SH-SY5Y (cell line): ENCODE measurements around the gene GALNTL6.

Experiments used
- GATA2 ChIP-seq: IDR thresholded peaks from 2 replicates; pipeline ENCODE4 v1.6.1; 2011; ENCODE audit warnings: mild to moderate bottlenecking, low read depth, low read length
- GATA3 ChIP-seq: IDR thresholded peaks from 2 replicates; pipeline ENCODE4 v1.6.1; 2011; ENCODE audit warnings: low read depth, mild to moderate bottlenecking, low read length, moderate library complexity

The GALNTL6 gene

DNA sequence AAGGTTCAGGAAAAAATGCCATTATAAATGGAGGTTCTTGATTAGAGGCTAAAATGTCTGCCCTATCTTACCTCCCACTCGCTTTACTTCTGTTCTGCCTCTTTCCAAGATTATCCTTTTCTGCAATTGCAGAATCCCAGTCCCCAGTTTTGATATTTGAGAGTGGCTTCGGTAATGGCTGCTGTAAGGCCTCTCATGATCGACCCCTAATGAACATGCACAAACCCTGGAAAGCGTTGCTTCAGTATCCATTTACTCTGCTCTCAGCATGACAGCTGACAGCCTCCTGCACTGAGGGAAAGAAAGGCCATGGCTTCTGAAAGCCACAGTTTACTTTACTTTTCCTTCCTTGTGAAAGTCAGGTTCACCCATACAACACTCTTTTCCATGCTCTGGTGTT lies 1030.0 kb downstream of the GALNTL6 start:
- TF ChIP-seq GATA2 (no peak), GATA3 (no peak)

DNA sequence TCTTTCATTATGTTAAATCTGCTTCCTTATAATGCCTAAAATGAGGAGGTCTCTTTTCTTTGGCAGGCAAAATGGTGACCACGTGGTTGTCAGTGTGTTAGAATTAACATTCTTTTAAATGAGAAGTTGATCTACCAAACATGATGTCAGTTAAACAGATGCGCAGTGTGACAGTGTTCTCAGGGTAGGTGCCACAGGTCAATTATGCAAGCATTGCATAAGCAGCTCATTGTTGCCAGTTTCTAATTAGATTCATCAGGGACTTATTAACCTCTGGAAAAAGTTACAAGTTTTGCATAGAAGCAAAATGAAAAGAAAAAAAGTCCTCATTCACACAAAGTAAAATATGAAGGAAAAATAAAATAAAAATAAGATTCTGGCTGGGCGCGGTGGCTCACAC lies 1031.4 kb downstream of the GALNTL6 start:
- TF ChIP-seq GATA2 (no peak), GATA3 (no peak)

DNA sequence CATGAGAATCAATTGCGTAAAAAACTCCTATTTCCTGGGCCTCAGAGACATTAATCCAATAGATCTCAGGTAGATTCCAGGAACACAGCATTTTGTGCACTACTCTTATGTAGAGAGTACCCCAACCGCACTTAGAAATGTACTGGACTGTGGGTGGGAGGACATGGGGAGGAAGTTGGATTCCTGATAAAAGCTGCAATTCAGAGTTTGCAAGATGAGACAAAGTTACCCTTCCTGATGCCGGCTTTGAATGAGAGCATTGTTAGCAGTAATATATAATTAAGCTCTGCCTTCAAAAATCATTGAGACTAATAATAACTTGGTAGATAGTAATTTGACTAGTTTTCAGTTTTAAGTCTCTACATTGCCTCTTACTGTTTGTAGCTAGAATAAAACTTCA lies 1032.1 kb downstream of the GALNTL6 start:
- no peak for TF ChIP-seq GATA2
- no peak for TF ChIP-seq GATA3

DNA sequence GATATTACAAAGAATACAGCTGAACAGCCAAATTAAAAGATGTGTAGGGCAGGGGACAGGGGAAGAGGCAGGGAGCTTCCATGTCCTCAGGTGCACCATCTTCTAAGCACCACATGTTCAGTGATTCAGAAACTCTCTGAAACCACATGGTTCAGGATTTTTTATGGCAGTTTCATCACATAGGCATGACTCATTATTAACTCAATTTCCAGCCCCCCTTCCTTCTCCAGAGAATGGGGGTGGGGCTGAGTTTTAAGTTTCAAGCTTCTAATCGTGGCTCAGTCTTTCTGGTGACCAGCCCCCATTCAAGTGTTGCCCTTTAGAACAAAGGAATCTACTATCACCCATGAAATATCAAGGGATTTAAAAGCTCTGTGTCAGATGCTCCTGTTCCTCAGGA lies 1037.6 kb downstream of the GALNTL6 start:
- no peak for TF ChIP-seq GATA2
- TF ChIP-seq GATA3: no peak

DNA sequence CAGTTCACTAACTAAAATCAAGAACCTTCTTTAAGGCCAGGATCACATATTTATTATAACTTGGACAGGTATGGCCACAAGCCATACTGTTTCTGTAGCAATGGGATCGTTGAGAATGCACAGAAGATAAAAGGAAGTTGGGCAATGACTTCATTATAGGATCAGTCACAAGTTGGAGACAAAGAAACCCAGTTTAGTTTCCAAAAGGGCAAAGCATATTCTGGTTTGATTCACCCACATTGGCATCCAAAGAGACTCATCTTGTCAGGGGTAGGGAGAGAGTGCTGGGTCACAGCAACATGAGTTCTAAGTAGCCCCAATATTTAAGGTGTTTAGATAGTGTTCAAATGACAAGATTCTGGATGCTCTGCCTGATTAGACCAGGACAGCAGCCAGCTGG lies 1038.3 kb downstream of the GALNTL6 start:
- TF ChIP-seq GATA3 (no peak), GATA2 (no peak)

DNA sequence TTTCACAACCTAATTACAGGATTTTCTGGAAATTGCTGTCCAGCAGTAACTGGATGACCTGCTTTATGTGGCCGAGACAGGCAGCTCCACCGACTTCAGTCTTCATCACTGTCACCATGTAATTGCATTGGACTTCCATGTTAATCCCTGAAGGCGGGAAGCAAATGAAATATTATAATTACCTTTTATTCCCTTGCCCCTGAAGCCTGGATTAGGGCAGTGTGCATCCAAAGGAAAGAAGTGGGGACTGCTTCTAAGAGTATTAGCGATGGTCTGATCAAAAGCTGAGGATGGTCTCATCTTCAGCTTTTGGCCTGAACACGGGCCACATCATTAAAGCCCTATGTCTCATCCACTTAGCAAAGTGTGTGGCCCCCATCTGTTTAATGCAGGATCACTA lies 1043.8 kb downstream of the GALNTL6 start:
- TF ChIP-seq GATA2: no peak
- no peak for TF ChIP-seq GATA3

DNA sequence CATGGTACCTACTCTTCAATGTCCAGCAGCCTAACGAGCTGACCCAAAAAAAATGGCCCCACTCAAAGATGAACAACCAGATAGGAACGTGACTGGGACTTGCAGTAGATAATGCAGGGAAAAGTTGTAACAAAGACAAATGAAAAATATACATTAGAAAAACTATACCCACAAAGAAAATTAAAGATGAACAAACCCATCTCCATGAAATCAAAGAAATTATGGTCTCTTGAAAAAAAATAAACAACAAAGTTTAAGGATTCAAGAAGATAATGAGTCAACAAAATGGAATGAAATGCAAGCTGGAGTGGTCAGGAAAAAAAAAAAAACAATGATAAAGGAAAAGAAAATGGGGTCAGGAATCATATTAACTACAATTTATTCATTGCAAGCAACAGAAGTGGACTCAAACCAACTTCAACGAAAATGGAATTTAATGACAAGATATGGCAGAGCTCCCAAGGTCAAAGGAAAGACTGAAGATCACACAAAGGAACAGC lies 1045.6 kb downstream of the GALNTL6 start:
- TF ChIP-seq GATA3: no peak

DNA sequence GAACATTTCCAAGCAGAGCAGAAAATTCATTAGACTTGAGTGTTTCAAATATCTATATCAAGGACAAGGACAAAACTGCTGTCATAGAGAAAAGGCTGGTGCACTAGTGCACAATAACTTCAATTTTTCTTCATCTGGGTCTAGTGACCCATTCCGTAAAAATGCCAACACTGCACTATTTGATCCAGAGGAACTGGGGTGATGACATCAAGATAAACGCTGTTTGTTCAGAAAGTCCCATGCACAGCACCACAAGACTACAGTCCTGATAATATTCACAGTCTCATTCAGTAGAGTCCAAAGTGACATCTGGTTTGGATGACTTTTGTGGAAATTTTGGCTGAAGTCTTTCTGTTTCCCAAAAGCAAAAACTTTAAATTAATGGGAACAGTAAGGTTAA lies 1051.9 kb downstream of the GALNTL6 start:
- TF ChIP-seq GATA2 (no peak), GATA3 (no peak)

DNA sequence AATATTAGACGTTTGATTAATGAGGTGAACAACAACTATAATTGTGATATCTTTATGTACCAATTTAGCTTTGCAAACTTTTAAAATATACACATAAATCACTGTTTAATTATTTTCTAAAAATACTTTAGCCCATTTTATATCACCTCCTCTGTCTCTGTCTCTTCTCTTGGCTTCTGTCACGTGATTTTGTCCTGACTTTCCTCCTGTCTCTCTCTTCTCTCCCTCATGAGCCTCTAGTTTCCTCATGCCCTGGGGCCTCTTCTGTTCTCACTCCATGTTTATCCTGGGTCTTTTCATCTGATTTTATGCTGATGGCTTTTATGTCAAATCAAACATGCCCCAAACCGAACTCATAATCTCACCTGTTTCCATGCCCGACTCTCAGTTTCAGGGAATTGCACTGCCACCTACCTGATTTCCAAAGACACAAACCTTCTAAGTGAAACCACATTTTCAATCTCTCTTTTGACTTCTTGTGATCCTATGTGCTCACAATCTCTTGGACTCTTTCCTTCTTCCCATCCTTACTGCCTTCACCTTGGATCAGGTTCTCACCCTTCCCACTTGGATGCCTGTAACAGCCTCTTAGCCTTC lies 1052.4 kb downstream of the GALNTL6 start:
- TF ChIP-seq GATA2 (no peak), GATA3 (no peak)

DNA sequence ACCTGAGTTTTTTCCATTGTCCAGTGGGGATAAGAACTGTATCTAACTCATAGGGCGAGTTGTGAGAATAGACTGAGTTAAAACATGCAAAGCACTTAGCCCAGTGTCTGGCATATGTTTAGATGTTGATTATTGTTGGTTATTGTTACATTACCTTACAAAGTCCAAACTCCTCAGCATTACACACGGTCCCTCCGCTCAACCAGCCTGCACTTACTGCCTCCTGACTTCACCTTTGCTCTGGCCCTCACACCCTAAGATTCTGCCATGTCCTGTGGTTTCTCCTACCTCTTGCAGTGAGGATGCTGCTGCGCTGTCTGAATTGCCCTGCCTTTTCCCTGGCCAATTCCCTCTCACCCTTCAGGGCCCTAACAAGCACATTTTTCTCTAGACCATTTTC lies 1053.2 kb downstream of the GALNTL6 start:
- TF ChIP-seq GATA3: no peak
- TF ChIP-seq GATA2: no peak

DNA sequence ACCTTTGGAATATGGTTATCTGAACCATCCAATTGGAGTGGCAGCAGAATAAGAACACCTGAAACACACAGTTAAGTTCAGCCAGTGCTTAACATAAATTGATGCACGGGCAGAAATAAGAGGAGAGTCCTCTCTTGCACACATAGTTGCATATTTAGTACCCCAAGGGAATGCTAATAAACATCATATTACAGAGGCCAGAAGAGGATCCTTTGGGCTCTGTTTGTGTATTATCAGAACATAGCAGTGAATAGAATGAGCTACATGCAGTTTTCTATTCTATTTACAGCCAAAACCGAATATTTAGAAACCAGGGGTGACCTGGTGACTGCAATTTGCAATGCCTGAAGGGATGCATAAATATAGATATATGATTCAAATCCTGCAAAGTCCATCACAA lies 1054.6 kb downstream of the GALNTL6 start:
- TF ChIP-seq GATA3: no peak

DNA sequence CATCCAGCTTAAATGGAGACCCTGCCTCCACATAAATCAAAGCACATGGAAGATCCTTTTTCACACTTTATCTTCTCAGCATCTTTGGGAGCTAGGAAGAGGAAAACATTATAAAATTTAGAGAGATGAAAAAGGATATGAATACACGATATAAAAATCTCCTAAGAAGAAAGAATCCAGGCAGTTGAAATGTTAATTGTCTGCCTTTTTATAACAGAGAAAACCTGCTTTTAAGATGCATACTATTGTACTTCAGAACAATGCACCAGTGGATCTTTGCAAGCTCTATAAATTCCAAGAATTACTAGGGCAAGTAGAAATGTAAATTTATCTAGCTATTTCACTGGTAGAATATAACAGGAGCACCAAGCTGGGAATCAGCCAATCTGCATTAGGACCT lies 1055.1 kb downstream of the GALNTL6 start:
- TF ChIP-seq GATA2: no peak
- no peak for TF ChIP-seq GATA3

DNA sequence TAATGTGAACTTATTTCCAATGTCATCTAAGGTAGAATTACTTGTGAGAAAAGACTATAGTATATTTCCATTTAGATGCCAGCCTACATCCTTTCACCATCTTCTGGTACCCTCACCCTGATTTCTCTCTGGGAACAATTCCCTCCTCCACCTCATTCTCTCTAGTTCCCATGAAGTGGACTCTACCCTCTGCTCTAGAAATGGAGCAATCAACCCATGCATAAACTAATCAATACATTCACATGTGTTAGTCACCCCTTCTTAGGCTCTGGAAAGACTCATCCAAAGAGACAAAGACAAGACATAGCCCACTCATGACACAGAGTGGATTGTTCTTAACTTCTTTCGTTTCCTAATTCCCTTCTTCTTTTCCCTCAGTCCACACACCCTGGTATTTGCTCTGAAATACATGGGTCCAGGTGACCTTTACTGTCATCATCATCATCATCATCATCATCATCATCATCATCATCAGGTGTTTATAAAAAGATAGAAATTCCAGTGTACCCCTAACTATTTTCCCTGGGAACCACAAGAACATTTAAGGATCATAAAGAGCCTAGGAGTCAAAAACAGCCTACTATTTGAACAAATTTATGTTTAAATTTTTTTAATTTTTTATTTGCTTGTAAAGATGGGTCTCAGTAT lies 1056.5 kb downstream of the GALNTL6 start:
- TF ChIP-seq GATA3 (no peak), GATA2 (no peak)

DNA sequence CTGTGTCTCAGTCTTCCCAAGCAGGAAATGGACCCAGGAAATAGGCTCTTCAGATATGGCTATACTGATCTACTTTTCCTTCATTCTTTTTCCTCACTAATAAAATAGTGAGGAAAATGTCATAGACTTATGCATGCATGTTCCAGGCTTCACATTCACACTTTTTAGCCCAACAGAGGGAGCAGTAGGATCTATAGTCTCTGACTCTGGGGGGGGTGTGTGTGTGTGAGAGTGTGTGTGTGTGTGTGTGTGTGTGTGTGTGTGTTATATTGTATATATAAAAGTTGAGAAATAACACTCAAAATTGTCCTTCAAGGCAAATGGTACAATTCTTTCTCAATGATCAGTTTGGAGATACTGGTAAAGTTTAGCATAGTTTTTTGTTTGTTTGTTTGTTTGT lies 1058.2 kb downstream of the GALNTL6 start:
- TF ChIP-seq GATA2: no peak
- TF ChIP-seq GATA3: no peak

DNA sequence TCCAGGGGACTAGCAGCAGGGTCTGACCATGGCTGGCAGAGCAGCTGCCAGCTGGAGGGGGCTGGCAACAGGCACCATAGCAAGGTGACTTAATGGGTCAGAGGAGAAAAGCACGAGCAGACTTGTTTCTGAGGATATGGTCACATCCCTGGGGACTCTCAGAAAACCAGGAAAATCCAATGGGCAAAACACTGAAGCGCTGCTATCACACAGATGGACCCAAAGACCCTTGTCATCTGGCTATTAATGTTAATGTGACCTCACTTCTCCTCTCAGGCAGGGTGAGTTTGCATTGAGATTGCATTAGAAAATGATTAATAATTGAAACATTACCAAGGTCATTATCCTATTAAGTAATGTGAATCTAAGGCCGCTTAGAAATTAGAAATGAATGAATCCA lies 1061.7 kb downstream of the GALNTL6 start:
- no peak for TF ChIP-seq GATA3
- TF ChIP-seq GATA2: no peak

DNA sequence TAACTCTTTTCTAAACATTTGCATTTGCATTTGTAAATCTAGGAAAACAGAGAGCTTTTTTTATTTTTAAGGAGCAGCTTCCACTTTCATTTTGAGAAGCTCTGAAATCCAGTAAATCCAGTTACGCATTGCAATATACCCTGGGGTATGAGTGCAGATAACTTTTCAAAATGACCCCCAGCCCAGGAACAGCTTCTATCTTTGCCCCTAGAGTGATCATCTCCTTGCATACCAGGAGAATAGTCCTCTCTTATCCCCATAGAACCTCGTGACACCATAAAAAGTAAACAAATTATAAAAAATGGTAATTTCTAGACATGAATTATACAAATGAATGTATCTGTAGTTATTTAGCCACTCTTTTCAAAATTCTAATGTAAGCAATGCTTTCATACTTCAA lies 1063.2 kb downstream of the GALNTL6 start:
- TF ChIP-seq GATA2: no peak
- TF ChIP-seq GATA3: no peak

DNA sequence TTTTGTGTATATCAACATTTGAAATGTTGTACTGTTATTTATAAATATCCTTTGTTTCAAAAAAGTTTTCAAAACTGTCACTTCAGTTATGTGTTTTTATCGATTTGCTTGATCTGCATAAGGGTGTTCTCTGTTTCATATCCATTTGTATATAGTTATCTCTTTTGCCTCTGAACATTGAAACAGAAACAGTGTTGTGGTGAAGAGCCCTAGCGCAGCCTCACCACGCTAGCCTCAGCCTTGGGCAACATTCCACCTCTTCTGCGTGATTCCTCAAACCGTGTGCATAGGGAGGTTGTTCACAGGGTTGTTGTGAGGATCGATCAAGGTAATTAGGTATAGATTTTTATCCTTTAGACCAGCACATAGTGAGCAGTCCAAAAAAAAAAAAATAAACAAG lies 1068.4 kb downstream of the GALNTL6 start:
- TF ChIP-seq GATA3 (no peak), GATA2 (no peak)
